NCI-H1436 (cell line): ENCODE measurements around the gene RIT1.

Source experiments
- DNase-seq: peaks from one replicate; lab custom pipeline; 2025; lab: John Stamatoyannopoulos, UW

The RIT1 gene

DNA sequence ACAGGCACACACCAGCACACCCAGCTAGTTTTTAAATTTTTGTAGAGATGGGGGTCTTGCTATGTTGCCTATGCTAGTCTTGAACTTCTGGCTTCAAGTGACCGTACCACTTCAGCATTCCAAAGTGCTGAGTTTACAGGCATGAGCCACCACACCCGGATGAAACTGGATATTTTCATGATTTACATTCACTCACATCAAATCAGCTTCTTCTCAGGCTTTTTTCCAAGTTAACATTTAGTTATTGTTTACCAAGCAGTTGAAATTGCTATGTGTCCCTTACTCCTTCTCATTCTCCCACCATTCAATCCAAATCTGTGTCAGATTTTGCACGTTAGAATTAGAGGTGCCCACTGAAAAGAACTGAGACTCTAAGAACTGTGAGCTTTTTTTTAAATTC is 18.4 kb downstream of the RIT1 start:
- DNase-seq: no peak

GRCh38 chr1:155890251-155890650 is 20.9 kb downstream of the RIT1 start:
- DNase-seq: no peak

- DNase-seq: no peak
Measured at GRCh38 chr1:155889566-155889965, 21.6 kb downstream of the RIT1 start.

GRCh38 chr1:155888481-155888880 is 22.7 kb downstream of the RIT1 start:
- DNase-seq: no peak

DNA sequence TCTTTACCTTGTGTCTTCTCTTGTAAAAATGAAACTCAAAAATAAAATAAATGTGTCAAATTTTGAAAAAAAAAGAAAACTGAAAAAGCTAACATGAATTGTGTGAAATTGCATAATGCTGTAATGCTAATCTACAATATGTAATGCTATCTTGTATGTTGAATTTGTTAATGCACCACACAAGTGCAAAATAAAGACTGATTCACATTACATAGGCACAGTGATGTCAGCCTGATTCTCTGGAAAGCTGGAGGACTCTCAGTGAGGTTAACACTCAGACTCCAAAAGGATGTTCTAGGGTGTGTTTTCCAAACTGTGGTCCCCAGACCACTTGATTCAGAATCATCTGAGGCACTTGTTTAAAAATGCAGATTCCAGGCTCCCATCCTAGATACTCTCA is 26.2 kb downstream of the RIT1 start:
- no peak for DNase-seq

DNA sequence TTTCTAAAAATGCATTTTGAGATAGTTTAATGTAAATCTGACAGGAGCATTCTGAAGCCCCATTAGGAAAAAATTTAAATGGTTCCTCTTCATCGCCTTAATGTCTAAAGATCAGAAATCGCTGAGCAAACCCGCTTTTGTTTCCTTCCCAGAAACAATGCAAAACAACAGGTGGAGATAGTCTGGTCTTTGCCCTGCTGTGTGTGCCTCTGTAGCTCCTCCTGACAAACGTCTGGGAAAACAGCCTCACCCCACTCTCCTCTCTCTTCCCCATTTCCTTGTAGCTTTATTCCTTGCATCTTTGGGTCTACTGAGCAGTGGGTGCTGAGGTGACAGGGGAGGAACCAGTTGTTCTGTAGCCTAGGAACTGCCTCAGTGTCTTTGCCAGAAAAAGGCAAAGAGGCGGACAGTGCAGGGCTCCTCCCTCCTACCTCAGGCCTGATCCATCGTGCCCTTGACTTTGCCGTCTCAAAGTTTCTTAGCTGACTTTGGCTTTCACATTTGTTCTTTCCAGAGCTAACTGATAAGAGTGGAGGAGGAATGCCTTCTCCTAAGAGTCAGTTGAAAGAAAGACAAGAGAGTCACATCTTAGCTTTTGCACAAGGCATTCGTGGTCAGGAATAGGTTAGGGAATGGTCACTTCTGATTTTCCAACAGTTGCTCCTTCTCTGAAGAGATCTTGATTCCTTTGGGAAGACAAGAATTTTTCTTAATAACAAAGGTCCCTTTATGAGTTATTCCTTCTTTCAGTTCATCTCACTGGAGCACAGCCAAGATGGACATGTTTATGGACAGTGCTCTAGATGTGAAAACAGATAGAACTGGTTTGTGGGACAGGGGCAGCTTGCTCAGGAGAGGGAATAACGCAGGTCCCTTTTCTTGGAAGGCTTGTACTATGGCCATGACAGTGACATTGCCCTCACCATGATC is 26.9 kb downstream of the RIT1 start:
- DNase-seq: no peak

DNA sequence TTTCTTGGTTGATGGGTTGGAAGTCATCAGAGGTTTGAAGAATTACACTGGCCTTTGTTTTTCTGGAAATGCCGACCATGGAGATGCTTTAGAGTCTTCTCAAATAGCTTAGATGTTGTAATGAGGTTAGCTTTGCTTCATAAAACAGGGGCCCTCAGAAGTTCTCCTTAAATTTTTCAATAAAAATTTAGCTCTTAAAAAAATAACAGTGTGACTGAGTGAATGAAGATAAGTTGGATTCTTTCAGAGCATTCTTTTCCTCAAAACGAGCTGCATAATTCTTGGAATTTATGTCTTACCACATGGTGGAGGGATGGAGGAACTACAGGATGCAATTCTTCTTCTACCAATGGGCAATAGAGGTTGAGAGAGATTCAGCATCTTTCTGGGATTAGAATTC is 28.4 kb downstream of the RIT1 start:
- DNase-seq: no peak

DNA sequence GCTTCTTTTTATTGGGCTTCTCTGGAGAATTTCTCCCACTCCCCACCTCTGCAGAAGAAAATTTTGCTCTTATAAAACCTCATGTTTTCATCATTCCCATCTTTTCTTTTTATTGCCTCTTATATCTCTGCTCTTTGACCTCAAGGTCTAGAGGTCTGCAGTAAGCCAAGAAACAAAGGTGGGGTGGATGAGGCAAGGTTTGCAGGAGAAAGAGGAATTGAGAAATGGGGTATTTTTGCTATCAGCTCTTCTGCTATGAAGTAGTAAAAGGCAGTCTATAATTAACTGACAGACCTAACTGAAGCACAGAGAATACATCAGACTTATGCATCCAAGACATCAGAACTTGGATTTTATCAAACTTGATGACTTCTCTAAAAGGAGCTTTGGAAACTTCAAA is 28.9 kb downstream of the RIT1 start:
- no peak for DNase-seq

- no peak for DNase-seq
Measured at GRCh38 chr1:155880950-155881349, 30.2 kb downstream of the RIT1 start.

GRCh38 chr1:155880251-155880650 is 30.9 kb downstream of the RIT1 start:
- no peak for DNase-seq

- no peak for DNase-seq
Measured at GRCh38 chr1:155877945-155878344, 33.2 kb downstream of the RIT1 start.

DNA sequence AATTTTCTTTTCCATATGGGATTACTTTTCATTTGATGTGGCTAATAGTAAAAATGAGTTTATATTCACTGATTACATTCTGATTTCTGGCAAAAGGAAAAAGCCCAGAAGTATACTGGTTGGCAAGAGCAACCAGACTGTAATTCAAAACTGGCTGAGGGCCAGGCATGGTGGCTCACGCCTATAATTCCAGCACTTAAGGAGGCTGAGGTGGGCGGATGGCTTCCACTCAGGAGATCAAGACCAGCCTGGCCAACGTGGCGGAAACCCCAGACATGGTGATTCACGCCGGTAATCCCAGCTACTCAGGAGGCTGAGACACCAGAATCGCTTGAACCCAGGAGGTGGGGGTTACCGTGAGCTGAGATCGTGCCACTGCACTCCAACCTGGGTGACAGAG is 37.3 kb downstream of the RIT1 start:
- no peak for DNase-seq

GRCh38 chr1:155872527-155872926 is 38.6 kb downstream of the RIT1 start:
- DNase-seq: no peak

- DNase-seq: no peak
Measured at GRCh38 chr1:155871390-155871789, 39.8 kb downstream of the RIT1 start.

DNA sequence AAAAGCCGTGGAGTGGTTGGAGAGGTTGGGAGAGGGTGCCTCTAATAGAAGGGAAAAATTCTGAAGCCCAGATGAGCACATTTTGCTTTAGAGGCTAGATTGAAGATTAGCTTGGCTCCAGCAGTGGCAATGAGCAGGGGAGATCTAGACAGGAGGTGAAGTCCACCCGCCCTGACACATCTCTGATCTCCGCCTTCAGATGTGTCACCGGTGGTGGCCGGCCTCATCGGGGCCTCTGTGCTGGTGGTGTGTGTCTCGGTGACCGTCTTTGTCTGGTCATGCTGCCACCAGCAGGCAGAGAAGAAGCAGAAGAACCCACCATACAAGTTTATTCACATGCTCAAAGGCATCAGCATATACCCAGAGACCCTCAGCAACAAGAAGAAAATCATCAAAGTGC is 43.4 kb downstream of the RIT1 start:
- DNase-seq: no peak

- DNase-seq: no peak
Measured at GRCh38 chr1:155864393-155864792, 46.8 kb downstream of the RIT1 start.

DNA sequence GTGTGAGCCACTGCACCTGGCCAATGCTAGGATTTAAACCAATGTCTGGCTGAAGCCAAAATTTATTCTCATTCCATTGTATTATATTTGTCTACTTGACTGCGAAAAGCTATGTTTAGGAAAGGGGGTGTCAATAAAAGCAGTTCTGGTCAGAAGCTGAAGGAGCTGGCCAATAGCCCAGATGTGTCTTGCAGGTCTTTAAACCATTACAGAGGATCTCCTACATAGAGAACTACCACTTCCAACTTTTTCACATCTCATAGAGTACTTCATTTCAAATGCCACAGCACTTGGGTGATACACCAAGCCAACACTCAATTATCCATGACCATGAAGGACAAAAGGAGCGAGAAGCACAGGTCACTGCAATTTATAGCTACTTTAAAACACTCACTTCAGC is 49.3 kb downstream of the RIT1 start:
- DNase-seq: no peak

DNA sequence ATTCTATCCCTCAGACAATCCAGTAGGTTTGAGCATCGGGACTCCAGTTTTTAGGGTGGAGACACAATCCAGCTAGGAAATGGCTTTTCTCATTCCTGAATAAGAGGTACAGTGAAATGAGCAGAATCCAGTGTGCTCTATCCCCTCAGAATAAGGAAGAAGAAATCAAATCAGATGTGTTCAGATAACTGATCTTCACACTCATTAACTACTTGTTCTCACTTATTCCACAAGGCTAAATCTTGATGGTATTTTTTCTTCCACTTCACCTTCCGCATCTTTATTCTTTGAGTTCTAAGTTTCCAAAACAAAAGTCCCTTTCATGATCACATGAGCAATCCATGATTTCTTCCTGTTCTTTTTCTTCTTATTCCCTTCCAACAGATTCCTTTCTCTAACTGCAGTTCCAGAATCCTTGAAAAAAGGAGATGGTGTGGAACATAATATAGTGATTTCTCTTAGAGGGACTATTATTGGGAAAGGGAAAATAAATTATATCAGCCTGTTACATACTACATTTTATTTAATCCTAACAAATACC is 50.1 kb downstream of the RIT1 start:
- no peak for DNase-seq

- DNase-seq: peak; percentile 88
Measured at GRCh38 chr1:155859881-155860871, 51.0 kb downstream of the RIT1 start.

DNA sequence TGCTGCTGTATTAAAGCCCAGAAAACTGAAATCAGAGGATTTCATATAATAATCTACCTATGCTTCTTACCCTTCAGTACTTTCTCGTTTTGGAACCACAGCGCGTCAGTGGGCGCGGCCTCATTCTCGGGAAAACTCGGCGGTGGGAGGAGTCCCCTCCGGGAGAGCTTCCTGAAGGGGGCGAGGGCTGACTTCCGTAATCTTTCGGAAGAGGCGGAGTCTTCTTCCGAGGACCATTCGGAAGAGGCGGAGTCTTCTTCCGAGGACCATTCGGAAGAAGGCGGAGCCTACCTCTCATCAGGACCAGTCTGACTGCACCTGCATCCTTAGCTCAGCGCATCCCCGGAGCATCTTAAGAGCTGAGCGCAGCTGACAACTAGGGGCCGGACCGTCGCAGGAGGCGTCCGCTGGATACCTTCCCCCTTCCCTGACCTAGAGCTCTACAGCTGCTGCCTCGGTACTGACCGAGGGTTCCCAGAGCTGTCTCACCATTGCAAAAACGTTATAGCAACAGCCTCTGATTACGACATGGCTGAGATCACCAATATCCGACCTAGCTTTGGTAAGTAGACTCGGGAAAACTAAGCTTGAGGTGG is 51.8 kb downstream of the RIT1 start, which contains the start of gene SYT11:
Gene SYT11, plus strand, starts transcription at position 334 of the 596 bp plus-strand sequence. Its CDS starts 195 bp downstream, at position 529.
- peak; percentile 99 for DNase-seq

DNA sequence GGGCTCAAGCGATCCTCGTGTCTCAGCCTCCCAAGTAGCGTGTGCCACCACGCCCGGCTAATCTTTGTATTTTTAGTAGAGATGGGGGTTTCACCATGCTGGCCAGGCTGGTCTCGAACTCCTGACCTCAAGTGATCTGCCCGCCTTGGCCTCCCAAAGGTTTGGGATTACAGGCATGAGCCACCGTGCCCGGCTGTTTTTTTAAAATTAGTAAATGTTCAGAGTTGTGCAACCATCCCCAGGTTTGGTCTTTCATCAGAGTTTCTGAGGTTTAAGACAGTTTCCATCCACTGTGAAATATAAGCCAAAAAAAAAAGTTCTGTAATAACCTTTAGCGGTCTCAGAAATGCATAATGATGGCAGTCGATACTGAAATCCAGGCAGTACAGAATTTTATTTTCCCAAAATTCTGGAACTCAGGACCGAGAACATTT is 52.3 kb downstream of the RIT1 start:
- DNase-seq: no peak
